Measurements from ENCODE around the gene MECP2. TPM values are rescaled to one million over a fixed set of nuclear protein-coding genes. Genes with fewer than 3 reads are reported as not detected.

The MECP2 gene
- total and polyA plus RNA-seq, 2 experiments from 2014 or later, result 18.1 to 19.4 TPM

DNA sequence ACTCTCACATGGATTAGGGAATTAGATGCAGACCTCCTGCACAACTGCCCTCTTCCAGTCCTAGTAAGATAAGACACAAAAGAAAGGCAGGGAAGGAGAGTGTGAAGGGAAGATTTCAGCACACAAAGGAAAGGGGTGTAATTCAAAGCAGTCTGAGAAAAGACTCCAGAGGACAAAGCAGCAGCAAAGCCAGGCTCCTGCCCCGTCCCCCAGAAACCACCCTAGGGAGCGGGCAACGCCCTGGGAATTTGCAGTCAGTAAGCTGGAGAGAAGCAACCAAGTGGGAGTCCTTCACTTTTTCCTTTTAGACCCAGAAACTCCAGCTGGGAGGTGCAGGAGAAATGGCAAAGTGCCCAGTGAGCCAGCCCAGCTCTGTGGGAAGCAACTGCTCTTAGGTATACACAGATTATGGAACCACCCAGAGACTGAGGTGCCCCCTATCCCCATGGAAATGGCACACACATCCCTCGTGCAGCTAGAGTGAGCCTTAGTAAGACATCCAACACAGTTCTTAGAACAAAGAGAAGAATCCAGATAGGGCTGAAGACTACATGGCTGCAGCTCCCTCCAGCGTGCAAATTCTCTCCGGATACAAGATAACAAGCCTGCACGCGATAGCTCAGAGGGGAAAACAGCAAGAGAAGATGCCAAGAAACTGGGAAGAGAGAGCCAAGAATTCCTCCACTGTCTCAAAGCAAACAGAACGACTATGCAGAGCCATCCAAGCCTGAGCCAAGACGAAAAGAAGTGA lies 51.3 kb downstream of the MECP2 start:
- Histone ChIP-seq H3K9me3 (ENCODE audit: low read depth) (no peaks in the 10 kb centered on the region), H3K79me2 (peaks cover 57% of the 10 kb centered on the region), H4K20me1 (ENCODE audit: insufficient read depth, poor library complexity, severe bottlenecking) (peaks cover 5% of the 10 kb centered on the region), H3K27me3 (no peaks in the 10 kb centered on the region), H3K27ac (peak overlapping the region; percentile 93), H2AFZ (no peak overlapping the region), H3K9me2 (replicated peaks; ENCODE audit: insufficient read depth) (no peaks in the 10 kb centered on the region), H3K4me1 (ENCODE audit: insufficient read depth) (peaks cover 31% of the 10 kb centered on the region), H3K4me2 (peak overlapping the region; percentile 22), H3K36me3 (replicated peaks; ENCODE audit: insufficient read depth, low read depth) (no peaks in the 10 kb centered on the region), H3K4me3 (no peak overlapping the region)
- peak; percentile 67 for DNase-seq (ENCODE audit: low spot score)
- TF ChIP-seq CTCF (IDR thresholded peaks at IDR 0.05; ENCODE audit: poor library complexity) (peak; percentile 28), EZH2phosphoT487 (IDR thresholded peaks at IDR 0.05; ENCODE audit: low read depth, severe bottlenecking, unreplicated experiment) (no peak), EZH2 (IDR thresholded peaks at IDR 0.05; ENCODE audit: borderline replicate concordance) (no peak)
- 47% methylated on average over 10 of the region's 10 CpGs for WGBS (ENCODE audit: low lambda C conversion rate, missing lambda C conversion rate)

DNA sequence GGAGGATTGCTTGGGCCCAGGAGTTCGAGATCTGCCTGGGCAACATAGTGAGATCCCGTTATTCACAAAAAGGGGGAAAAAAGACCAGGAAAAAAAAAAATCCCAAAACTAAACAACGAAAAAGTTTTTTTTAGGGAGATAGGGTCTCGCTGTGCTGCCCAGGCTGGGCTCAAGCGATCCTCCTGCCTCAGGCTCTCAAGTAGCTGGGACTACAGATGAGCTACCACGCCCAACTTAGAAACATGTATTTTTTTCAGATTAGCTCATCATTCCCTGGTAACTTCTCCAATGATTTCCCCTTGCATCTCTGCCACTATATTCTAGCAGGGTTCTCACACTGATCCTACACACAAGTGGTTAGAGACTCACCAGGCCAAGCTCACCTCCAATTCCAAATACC lies 53.4 kb downstream of the MECP2 start:
- no peak overlapping the region for H3K4me3 ChIP-seq
- 81% methylated on average over 6 of the region's 6 CpGs for WGBS (ENCODE audit: low lambda C conversion rate, missing lambda C conversion rate)
- DNase-seq (ENCODE audit: low spot score), result no peak
- no peak overlapping the region for H3K4me2 ChIP-seq
- H3K9me2 ChIP-seq (replicated peaks; ENCODE audit: insufficient read depth), result no peaks in the 10 kb centered on the region
- TF ChIP-seq EZH2phosphoT487 (IDR thresholded peaks at IDR 0.05; ENCODE audit: low read depth, severe bottlenecking, unreplicated experiment), result no peak
- no peak for TF ChIP-seq CTCF (IDR thresholded peaks at IDR 0.05; ENCODE audit: poor library complexity)
- TF ChIP-seq EZH2 (IDR thresholded peaks at IDR 0.05; ENCODE audit: borderline replicate concordance), result no peak
- no peaks in the 10 kb centered on the region for H4K20me1 ChIP-seq (ENCODE audit: insufficient read depth, poor library complexity, severe bottlenecking)
- no peaks in the 10 kb centered on the region for H3K36me3 ChIP-seq (replicated peaks; ENCODE audit: insufficient read depth, low read depth)
- peak overlapping the region; percentile 93 for H3K27ac ChIP-seq
- H3K9me3 ChIP-seq (ENCODE audit: low read depth), result no peaks in the 10 kb centered on the region
- no peak overlapping the region for H2AFZ ChIP-seq
- peaks cover 41% of the 10 kb centered on the region for H3K79me2 ChIP-seq
- no peaks in the 10 kb centered on the region for H3K27me3 ChIP-seq
- H3K4me1 ChIP-seq (ENCODE audit: insufficient read depth), result peaks cover 41% of the 10 kb centered on the region

- DNase-seq (ENCODE audit: low spot score), result no peak
- Histone ChIP-seq H3K9me2 (replicated peaks; ENCODE audit: insufficient read depth) (no peaks in the 10 kb centered on the region), H3K4me3 (no peak overlapping the region), H3K36me3 (replicated peaks; ENCODE audit: insufficient read depth, low read depth) (no peaks in the 10 kb centered on the region), H2AFZ (no peak overlapping the region), H3K79me2 (peaks cover 38% of the 10 kb centered on the region), H4K20me1 (ENCODE audit: insufficient read depth, poor library complexity, severe bottlenecking) (no peaks in the 10 kb centered on the region), H3K9me3 (ENCODE audit: low read depth) (no peaks in the 10 kb centered on the region), H3K4me1 (ENCODE audit: insufficient read depth) (peaks cover 41% of the 10 kb centered on the region), H3K27me3 (no peaks in the 10 kb centered on the region), H3K27ac (peak overlapping the region; percentile 93), H3K4me2 (no peak overlapping the region)
- 77% methylated on average over 5 of the region's 5 CpGs for WGBS (ENCODE audit: low lambda C conversion rate, missing lambda C conversion rate)
- no peak for TF ChIP-seq CTCF (IDR thresholded peaks at IDR 0.05; ENCODE audit: poor library complexity)
- TF ChIP-seq EZH2phosphoT487 (IDR thresholded peaks at IDR 0.05; ENCODE audit: low read depth, severe bottlenecking, unreplicated experiment), result no peak
- no peak for TF ChIP-seq EZH2 (IDR thresholded peaks at IDR 0.05; ENCODE audit: borderline replicate concordance)
Measured at GRCh38 chrX:154043003-154043763, 54.3 kb downstream of the MECP2 start.

Data from hepatocyte (in vitro differentiated cells).